Mucosa of gallbladder (tissue), 1 donor: ENCODE data around the gene CACNA1C. TPM values are rescaled to one million over a fixed set of nuclear protein-coding genes. Genes with fewer than 3 reads are reported as not detected.
A peak's percentile ranks its signal among the peaks of the same experiment; 100 is the strongest.

Source experiments
- DNase-seq: peaks from one replicate; pipeline ENCODE4 v3.0.0-alpha.2; 2020; ENCODE audit warnings: low spot score
- total RNA-seq: library from RNA; stranded (reverse); gene quantifications from one replicate; pipeline ENCODE4 v1.2.1, GENCODE V29; 2021
- donor health status: DM: no; HTN: no; CAD: no.

CACNA1C gene
- total RNA-seq, 1 donor from 2014 or later: 19.3 TPM

DNA sequence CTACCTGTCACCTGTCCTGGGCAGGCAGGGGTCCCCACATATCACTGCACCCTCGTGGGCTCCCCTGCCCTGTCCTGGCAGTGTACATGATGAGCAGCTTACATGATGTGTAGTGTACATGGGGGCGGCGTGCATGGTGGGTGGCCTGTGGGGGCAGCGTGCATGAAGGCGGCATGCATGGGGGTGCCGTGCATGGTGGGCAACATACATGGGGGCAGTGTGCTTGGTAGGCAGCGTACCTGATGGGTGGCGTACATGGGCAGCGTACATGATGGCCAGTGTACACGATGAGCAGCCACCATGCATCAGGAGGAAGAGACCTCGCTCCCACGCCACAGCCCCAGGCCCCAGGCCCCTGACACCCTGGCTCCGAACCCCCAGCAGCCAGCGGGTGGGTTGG is 266.3 kb downstream of the CACNA1C start:
- no peak for DNase-seq

- DNase-seq: no peak
Measured at GRCh38 chr12:2319737-2320506, 267.1 kb downstream of the CACNA1C start.

- DNase-seq: no peak
Measured at GRCh38 chr12:2320841-2321240, 268.1 kb downstream of the CACNA1C start.

GRCh38 chr12:2322554-2323120 is 269.9 kb downstream of the CACNA1C start:
- no peak for DNase-seq

- no peak for DNase-seq
Measured at GRCh38 chr12:2323532-2324255, 270.9 kb downstream of the CACNA1C start.

DNA sequence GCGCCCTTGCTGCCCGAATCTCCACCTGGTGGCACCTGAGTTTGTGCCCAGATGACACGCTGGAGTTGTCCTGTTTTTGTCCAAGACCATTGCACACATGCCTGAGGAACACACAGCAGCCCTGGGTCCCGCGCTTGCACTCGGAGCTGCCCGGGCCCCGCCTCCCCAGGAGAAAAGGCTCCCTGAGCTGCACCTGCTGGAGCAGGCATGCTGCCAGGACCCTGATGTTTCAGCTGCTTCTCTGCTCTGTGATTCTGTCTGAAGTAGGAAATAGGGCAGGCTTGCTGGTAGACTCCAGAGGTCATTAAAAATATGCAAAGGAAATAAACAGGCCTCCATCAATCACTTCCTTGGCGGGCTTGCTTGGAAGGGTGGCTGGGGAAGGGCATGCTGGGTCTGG is 271.6 kb downstream of the CACNA1C start:
- DNase-seq: peak; percentile 69

GRCh38 chr12:2325519-2325918 is 272.7 kb downstream of the CACNA1C start:
- DNase-seq: no peak

- peak; percentile 85 for DNase-seq
Measured at GRCh38 chr12:2326470-2326869, 273.7 kb downstream of the CACNA1C start.

DNA sequence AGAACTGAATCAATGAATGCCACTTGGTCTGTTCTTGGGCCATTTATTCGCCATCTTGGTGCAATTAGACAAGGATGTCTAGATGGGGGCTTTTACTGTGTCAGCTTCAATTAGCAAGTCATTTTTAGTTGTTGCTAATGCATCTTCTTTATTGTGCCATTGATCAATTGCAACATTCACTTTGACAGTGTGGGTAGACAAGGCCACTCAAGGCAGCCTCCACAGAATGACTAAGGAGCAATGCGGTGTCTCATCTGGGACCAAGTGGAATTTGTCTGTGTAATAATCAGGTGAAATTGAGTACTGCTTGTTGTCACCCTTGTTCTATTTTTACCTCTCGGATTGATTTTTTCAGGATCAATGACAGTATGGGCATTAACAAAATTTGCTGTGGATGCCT is 275.9 kb downstream of the CACNA1C start:
- no peak for DNase-seq

GRCh38 chr12:2329661-2330210 is 276.9 kb downstream of the CACNA1C start:
- no peak for DNase-seq

DNA sequence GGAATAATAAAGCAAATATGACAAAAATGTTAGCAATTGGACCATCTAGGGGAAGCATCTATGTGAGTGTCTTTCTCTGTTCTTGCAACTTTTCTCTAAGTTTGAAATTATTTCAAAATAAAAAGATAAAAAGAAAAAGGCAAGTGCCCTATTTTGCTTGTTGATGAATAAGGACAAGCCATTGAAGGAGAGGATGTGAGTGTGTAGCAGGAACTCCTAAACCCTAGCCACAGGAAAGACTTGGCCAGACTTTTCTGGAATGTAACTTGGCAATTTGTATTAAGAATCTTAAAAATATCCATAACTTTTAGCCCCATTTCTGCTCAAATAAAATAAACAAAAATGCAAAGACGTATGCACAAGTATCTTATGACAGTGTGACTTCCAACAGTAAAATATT is 279.4 kb downstream of the CACNA1C start:
- DNase-seq: no peak

- DNase-seq: no peak
Measured at GRCh38 chr12:2332947-2333346, 280.2 kb downstream of the CACNA1C start.

GRCh38 chr12:2333491-2334195 is 280.9 kb downstream of the CACNA1C start:
- DNase-seq: no peak

DNA sequence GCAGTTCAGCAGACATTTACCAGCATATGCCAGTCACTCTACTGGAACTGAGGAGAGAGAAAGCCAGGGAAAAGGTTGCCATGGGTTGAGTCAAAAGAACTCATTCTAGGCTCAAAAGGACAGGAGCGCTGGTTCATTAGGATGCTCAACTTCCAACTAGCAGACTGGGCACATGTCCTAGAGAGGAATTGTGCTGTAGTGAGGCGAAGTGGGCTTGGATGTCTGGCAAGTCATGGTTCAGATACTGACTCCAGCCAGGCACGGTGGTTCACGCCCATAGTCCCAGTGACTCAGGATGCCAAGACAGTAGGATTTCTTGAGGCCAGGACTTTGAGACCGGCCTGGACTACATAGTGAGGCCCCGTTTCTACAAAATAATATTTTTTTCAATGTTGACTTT is 281.5 kb downstream of the CACNA1C start:
- no peak for DNase-seq

DNA sequence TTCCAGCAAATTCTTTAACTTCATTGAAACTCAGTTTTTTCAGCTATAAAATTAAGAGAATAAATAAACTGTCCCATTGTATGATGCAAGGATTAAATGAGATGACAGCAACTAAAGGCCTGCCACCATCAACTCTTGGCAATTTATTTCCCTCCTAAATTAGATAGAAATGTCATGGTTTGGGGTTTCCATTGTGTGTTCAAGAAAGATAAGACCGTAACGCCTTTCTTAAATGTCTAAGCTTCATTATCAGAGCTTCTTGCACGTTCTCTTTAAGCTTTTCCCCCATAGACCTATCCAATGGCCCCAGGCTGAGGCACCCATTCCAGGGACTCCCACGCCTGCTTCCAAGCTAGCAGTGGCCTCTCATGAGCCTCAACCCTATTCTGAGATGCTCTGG is 281.9 kb downstream of the CACNA1C start:
- no peak for DNase-seq

DNA sequence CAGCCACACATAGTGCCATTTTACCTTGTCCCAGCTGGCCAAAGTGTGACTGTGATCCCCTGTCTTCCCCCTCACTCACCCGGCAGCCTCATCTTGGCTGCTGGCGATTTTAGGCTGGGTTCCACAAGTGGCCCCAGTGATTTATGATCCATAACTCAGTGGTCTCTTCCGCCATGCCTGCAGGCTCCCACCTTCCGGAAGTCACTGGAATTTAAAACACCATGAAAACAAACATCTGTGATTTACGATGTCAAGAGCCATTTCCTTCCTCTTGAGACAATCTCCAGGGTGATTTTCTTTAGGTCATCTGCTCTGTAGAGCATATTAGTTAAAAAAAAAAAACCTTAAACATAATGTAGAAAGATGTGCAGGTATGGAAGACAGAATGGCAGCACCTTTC is 282.3 kb downstream of the CACNA1C start:
- no peak for DNase-seq

DNA sequence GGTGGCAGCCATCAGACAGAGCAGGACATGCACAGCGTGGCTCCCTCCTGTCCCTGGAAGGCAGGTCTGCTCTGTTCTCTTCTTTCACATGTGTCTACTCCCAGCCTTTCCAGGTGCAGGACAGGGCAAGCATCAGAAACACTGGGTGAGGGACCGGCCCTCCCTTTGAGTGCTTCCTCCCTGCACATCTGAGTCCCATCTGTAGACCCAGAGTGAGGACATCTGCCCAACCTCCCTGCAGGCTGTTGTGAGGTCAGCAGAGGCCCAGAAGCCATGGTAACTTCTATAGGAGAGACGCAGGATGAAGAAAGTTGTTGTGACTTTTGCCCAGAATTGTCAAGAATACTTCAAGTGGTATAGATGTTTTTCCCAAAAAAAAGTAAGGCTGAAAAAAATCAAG is 282.7 kb downstream of the CACNA1C start:
- no peak for DNase-seq

DNA sequence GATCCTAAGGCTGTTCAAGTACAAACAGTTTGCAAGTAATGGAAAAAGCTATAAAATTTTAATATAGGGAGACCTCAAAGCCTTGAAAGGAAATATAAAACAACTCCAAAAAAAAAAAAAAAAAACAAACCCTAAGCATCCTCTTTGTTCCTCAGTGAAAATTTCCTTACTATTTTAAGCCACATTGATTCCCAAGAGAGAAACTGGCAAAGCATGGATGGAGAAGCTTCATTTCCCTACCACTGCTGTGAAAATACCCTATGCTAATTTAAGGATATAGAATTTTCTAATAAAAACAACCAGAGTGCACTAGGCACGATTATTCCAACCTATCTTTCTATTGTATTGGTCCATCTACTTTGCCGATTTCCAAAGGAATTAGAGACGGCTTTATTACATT is 283.1 kb downstream of the CACNA1C start:
- no peak for DNase-seq

DNA sequence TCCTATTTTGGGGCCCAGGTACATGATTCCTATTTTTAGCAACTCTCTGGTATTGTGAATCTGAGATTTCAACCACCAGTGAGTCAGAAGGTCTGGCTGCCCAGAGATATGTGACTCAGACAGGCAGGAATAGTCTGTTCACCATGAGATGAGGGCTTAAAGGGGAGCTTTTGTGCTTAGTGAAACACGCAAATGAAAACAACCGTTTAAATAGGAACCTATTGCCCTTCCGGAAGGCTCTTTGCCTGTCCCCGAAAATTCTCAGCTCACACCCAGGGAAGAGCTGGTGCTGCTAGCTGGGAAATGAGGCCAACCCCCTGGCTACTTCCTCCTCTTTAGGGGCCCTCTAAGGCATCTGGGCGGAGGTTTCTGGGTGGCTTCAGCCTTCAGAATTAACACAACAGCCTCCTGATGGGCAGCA is 283.6 kb downstream of the CACNA1C start:
- no peak for DNase-seq

GRCh38 chr12:2337031-2338010 is 284.5 kb downstream of the CACNA1C start:
- DNase-seq: no peak

DNA sequence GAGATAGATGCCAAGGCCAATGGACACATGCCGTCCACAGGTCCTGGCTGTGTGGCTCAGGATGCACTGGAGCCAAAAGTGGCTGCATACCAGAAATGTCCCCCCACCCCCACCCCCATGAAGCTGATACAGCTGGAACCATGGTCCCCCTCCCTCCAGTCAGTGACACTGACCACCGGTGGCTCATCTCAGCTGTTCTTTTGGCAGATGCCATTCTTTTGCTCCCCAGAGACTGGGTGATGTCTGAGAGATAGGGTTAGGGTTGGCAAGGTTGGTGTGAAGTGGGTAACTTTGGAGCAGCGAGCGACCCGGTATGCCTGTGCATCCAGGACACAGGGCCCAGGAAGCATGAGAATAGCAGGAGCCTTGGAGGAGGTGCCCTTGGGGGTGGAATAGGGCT is 285.6 kb downstream of the CACNA1C start:
- DNase-seq: no peak
